Keratinocyte (primary cell): Measurements from ENCODE around the gene RAD51AP2. TPM values are rescaled to one million over a fixed set of nuclear protein-coding genes. Genes with fewer than 3 reads are reported as not detected.

Experiments
- DNase-seq: peaks from one replicate; pipeline ENCODE4 v3.0.0-alpha.2; 2011; ENCODE audit warnings: low read depth, missing footprints, low spot score
- FAIRE-seq: peaks from 2 replicates; lab custom pipeline; 2011; peaks lifted over from hg19 to GRCh38; lab: Jason Lieb, UNC
- H2AFZ ChIP-seq: 2 replicates; pipeline ENCODE4 v1.6.0; 2012; ENCODE audit warnings: low read length, control low read depth, inconsistent platforms; ENCODE audit not compliant: control insufficient read depth
- H3K27ac ChIP-seq: 2 replicates; pipeline ENCODE4 v1.5.1; 2011; ENCODE audit warnings: low read length; ENCODE audit not compliant: control insufficient read depth, insufficient read depth
- H3K27me3 ChIP-seq: 3 replicates; pipeline ENCODE4 v1.6.0; 2011; ENCODE audit warnings: low read length; ENCODE audit not compliant: control insufficient read depth, insufficient read depth; ENCODE audit errors: extremely low read depth
- H3K36me3 ChIP-seq, 2 experiments: 2 replicates in 1 of 2; 3 replicates in 1 of 2; pipeline ENCODE4 v1.5.1; 2011; ENCODE audit warnings: low read length in 2 of 2, mild to moderate bottlenecking in 1 of 2; ENCODE audit not compliant: control insufficient read depth in 2 of 2, insufficient read depth in 2 of 2; ENCODE audit errors: extremely low read depth in 1 of 2
- H3K4me1 ChIP-seq: 3 replicates; pipeline ENCODE4 v1.5.1; 2011; ENCODE audit warnings: low read length; ENCODE audit not compliant: control insufficient read depth, insufficient read depth; ENCODE audit errors: extremely low read depth
- H3K4me2 ChIP-seq: 3 replicates; pipeline ENCODE4 v1.6.0; 2011; ENCODE audit warnings: low read depth, low read length; ENCODE audit not compliant: control insufficient read depth, insufficient read depth; ENCODE audit errors: extremely low read depth
- H3K4me3 ChIP-seq, 3 experiments: fragments of 200-600 bp in 1 of 3; sonication (generic) in 1 of 3; 2 replicates in 2 of 3; 3 replicates in 1 of 3; pipeline ENCODE4 v1.5.1; 2011 to 2016; ENCODE audit warnings: low read length in 3 of 3, mild to moderate bottlenecking in 3 of 3, control low read depth in 2 of 3, inconsistent platforms in 1 of 3, low read depth in 1 of 3, mixed read lengths in 1 of 3, mixed run types in 1 of 3, moderate library complexity in 1 of 3; ENCODE audit not compliant: control insufficient read depth in 2 of 3, insufficient read depth in 2 of 3; ENCODE audit errors: extremely low read depth in 1 of 3
- H3K79me2 ChIP-seq: 2 replicates; pipeline ENCODE4 v1.6.0; 2012; ENCODE audit warnings: low read length; ENCODE audit not compliant: control insufficient read depth, insufficient read depth
- H3K9ac ChIP-seq: 3 replicates; pipeline ENCODE4 v1.6.0; 2011; ENCODE audit warnings: low read length; ENCODE audit not compliant: control insufficient read depth, insufficient read depth; ENCODE audit errors: extremely low read depth
- H3K9me1 ChIP-seq: 3 replicates; pipeline ENCODE4 v1.6.0; 2011; ENCODE audit warnings: low read length; ENCODE audit not compliant: control insufficient read depth, insufficient read depth; ENCODE audit errors: extremely low read depth
- H3K9me3 ChIP-seq: 2 replicates; pipeline ENCODE4 v1.5.1; 2012; ENCODE audit warnings: low read depth, low read length; ENCODE audit not compliant: control insufficient read depth
- H4K20me1 ChIP-seq: 3 replicates; pipeline ENCODE4 v1.6.0; 2011; ENCODE audit warnings: low read length; ENCODE audit not compliant: control insufficient read depth, insufficient read depth; ENCODE audit errors: extremely low read depth
- CTCF ChIP-seq, 3 experiments: IDR thresholded peaks in 1 of 3; conservative IDR thresholded peaks in 1 of 3; optimal IDR thresholded peaks in 1 of 3; 2 replicates in 2 of 3; 3 replicates in 1 of 3; pipeline versions ENCODE3 to v1.5.1; 2011; ENCODE audit warnings: low read length in 3 of 3, mild to moderate bottlenecking in 3 of 3, moderate library complexity in 2 of 3, control low read depth in 1 of 3, inconsistent platforms in 1 of 3; ENCODE audit not compliant: insufficient read depth in 2 of 3; ENCODE audit errors: extremely low read depth in 1 of 3
- EZH2 ChIP-seq: IDR thresholded peaks from one replicate; pipeline ENCODE4 v1.6.1; 2012; ENCODE audit warnings: inconsistent platforms, mild to moderate bottlenecking, low read length, moderate library complexity
- dilution Hi-C: fragments of 300-500 bp; cut with MboI; formaldehyde crosslinking; loops from one replicate; pipeline ENCODE4 v1.7.0; 2020; ENCODE audit warnings: low sequenced_read_pairs; ENCODE audit not compliant: extremely low pct_ligation_motif_present
- polyA plus RNA-seq, 5 experiments: library from polyadenylated mRNA; depleted of rRNA in 3 of 5; stranded (reverse) in 3 of 5; stranded (forward) in 1 of 5; unstranded in 1 of 5; fragments of >200 nt; gene quantifications; 1 replicate in 1 of 5; 2 replicates in 3 of 5; 3 replicates in 1 of 5; pipeline versions ENCODE4 v1.2.1 to v1.2.3, GENCODE V29; 2011 to 2012; ENCODE audit warnings: missing spikeins in 2 of 5, low read depth in 1 of 5, low replicate concordance in 1 of 5

Gene RAD51AP2
- polyA plus RNA-seq, 1 donor (not counting 4 experiments of a cell fraction or from before 2014, with no cell fraction given), result 0.12 TPM

DNA sequence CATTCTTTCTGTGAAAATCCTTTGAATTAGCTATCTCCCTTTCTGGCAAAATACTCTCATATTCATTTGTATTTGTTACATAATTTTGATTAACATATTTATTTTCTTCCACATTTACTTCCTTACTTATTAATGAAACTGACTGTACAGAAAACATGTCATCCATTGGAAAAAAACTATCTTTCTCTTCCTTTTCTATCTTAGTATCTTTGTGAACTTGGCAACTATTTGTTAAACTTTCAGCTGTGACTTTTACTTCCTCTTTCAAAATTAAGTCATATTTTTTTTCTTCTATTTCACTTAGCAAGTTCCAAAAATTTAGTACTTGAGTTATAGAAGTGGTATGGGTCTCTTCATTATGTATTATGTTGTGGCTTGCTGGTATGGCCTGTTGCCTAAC is 2.6 kb downstream of the RAD51AP2 start:
- H3K9me1 ChIP-seq, result no peaks in the 10 kb centered on the region
- dilution Hi-C loops, result no loop called here
- H2AFZ ChIP-seq, result no peak overlapping the region

DNA sequence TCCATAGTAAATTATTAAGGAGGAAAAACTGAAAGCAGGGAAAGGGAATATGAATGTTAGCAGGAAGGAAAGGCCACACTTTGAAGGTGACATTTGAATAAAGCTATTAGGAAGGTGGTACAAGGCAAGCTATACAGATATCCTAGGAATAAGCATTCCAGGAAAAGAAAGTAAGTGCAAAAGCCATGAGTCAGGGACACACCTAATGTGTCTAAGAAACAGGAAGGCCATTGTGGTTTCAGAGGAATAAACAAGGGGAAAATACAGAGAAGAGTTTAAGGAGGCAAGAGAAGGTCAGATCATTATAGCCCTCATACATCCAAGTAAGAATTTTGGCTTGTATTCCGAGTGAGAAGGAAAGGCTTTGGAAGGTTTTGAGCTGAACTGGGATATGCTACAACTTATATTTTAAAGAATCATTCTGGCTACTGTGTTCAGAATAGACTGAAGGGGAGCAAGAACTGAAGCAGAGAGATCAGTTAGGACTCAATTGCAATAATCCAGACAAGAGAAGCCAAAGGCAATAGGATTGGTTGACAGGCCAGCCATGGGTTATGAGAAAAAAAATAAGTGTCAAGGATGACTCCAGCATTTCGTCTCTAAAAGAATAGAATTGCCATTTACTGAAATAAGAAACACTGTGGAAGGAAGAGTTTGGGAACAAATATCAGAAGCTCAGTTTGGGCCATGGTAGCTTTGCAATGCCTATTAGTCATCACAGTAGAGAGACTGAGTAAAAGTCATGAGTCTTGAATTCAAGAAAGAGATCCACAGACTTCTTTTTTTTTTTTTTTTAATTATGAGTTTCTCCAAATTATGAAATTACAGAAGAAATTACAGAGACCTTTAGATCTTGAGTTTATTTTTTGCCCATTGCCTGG is 11.3 kb downstream of the RAD51AP2 start:
- H3K9me3 ChIP-seq, result no peaks in the 10 kb centered on the region
- H2AFZ ChIP-seq, result peak overlapping the region; percentile 73
- no peaks in the 10 kb centered on the region for H4K20me1 ChIP-seq
- H3K27me3 ChIP-seq, result no peaks in the 10 kb centered on the region
- H3K4me3 ChIP-seq, result peak overlapping the region in 1 of 3 experiments; percentile 12
- no peaks in the 10 kb centered on the region for H3K79me2 ChIP-seq
- peak overlapping the region; percentile 58 for H3K27ac ChIP-seq
- no peak overlapping the region for H3K9ac ChIP-seq
- TF ChIP-seq EZH2 (no peak), CTCF (optimal IDR thresholded peaks at IDR 0.05 in 1 of 3, IDR thresholded peaks at IDR 0.05 in 1 of 3, conservative IDR thresholded peaks at IDR 0.05 in 1 of 3; ENCODE audit: extremely low read depth in 1 of 3, insufficient read depth in 2 of 3, low read length in 3 of 3) (no peak)
- no peaks in the 10 kb centered on the region for H3K9me1 ChIP-seq
- no peak for DNase-seq
- dilution Hi-C loops, result no loop called here
- H3K4me2 ChIP-seq, result peak overlapping the region; percentile 56
- peaks cover 12% of the 10 kb centered on the region for H3K4me1 ChIP-seq
- FAIRE-seq, result peak; percentile 71
- no peaks in the 10 kb centered on the region for H3K36me3 ChIP-seq

More for the DNA sequence above, 2.6 kb downstream of the RAD51AP2 start:
- no peak for DNase-seq
- Histone ChIP-seq H3K4me3 (no peak overlapping the region), H3K27me3 (no peaks in the 10 kb centered on the region), H3K9ac (no peak overlapping the region), H3K27ac (no peak overlapping the region), H3K36me3 (no peaks in the 10 kb centered on the region), H4K20me1 (no peaks in the 10 kb centered on the region), H3K4me1 (no peaks in the 10 kb centered on the region), H3K79me2 (no peaks in the 10 kb centered on the region), H3K4me2 (no peak overlapping the region), H3K9me3 (no peaks in the 10 kb centered on the region)
- no peak for TF ChIP-seq EZH2
- no peak for TF ChIP-seq CTCF (optimal IDR thresholded peaks at IDR 0.05 in 1 of 3, IDR thresholded peaks at IDR 0.05 in 1 of 3, conservative IDR thresholded peaks at IDR 0.05 in 1 of 3; ENCODE audit: extremely low read depth in 1 of 3, insufficient read depth in 2 of 3, low read length in 3 of 3)
- no peak for FAIRE-seq
